CD4-positive, alpha-beta T cell treated with Interferon gamma for 1 hour (primary cell): ENCODE results near the gene ITGA3.

Experiments
- DNase-seq: peaks from one replicate; pipeline ENCODE4 v3.0.0-alpha.2; 2020

The ITGA3 gene

GRCh38 chr17:50096758-50097157, 40.8 kb downstream of the ITGA3 start:
- no peak for DNase-seq

- no peak for DNase-seq
Observed at GRCh38 chr17:50097455-50097854, 41.5 kb downstream of the ITGA3 start.

- DNase-seq = no peak
Observed at GRCh38 chr17:50097926-50098325, 42.0 kb downstream of the ITGA3 start.

- no peak for DNase-seq
Observed at GRCh38 chr17:50098583-50098982, 42.7 kb downstream of the ITGA3 start.

GRCh38 chr17:50099003-50099402, 43.1 kb downstream of the ITGA3 start:
- DNase-seq = no peak

GRCh38 chr17:50100480-50100883, 44.6 kb downstream of the ITGA3 start:
- no peak for DNase-seq

- no peak for DNase-seq
Observed at GRCh38 chr17:50100921-50101345, 45.0 kb downstream of the ITGA3 start.

- no peak for DNase-seq
Observed at GRCh38 chr17:50101346-50102163, 45.6 kb downstream of the ITGA3 start.

GRCh38 chr17:50102164-50102991, 46.5 kb downstream of the ITGA3 start:
- DNase-seq = no peak

- DNase-seq = no peak
Observed at GRCh38 chr17:50103252-50103651, 47.3 kb downstream of the ITGA3 start.

GRCh38 chr17:50103941-50104340, 48.0 kb downstream of the ITGA3 start:
- DNase-seq = no peak

GRCh38 chr17:50105811-50106210, 49.9 kb downstream of the ITGA3 start:
- DNase-seq = no peak

GRCh38 chr17:50106393-50107131, 50.7 kb downstream of the ITGA3 start:
- no peak for DNase-seq

- DNase-seq = no peak
Observed at GRCh38 chr17:50107790-50108414, 52.0 kb downstream of the ITGA3 start.

GRCh38 chr17:50108556-50108955, 52.6 kb downstream of the ITGA3 start:
- no peak for DNase-seq

GRCh38 chr17:50109207-50109606, 53.3 kb downstream of the ITGA3 start:
- no peak for DNase-seq

- no peak for DNase-seq
Observed at GRCh38 chr17:50109785-50110184, 53.9 kb downstream of the ITGA3 start.

GRCh38 chr17:50110591-50111349, 54.9 kb downstream of the ITGA3 start:
- DNase-seq = no peak

- DNase-seq = no peak
Observed at GRCh38 chr17:50111673-50112655, 56.1 kb downstream of the ITGA3 start.

- no peak for DNase-seq
Observed at GRCh38 chr17:50112694-50113093, 56.8 kb downstream of the ITGA3 start.
